ENCODE results near the gene ZNF98. TPM values are rescaled to one million over a fixed set of nuclear protein-coding genes. Genes with fewer than 3 reads are reported as not detected.

The ZNF98 gene
- total and polyA plus RNA-seq, 4 donors, result 0.07 to 0.75 (median 0.18) TPM

GRCh38 chr19:22421797-22422196, 349 bp downstream of the ZNF98 start:
- no peaks in the 10 kb centered on the region for H3K4me1 ChIP-seq (ENCODE audit: control insufficient read depth in 4 of 4, insufficient read depth in 4 of 4, low read length in 3 of 4)
- no peak for DNase-seq (ENCODE audit: low spot score)
- no peak overlapping the region for H3K27ac ChIP-seq (ENCODE audit: low read depth in 1 of 2, low read length in 2 of 2)
- 4% methylated on average over 20 of the region's 20 CpGs for WGBS
- H3K27me3 ChIP-seq (ENCODE audit: control insufficient read depth in 4 of 4, insufficient read depth in 4 of 4, low read length in 3 of 4), result no peaks in the 10 kb centered on the region
- TF ChIP-seq ZBTB33 (IDR thresholded peaks at IDR 0.05) (no peak), NR2F2 (IDR thresholded peaks at IDR 0.05) (no peak), GABPA (IDR thresholded peaks at IDR 0.05 in 1 of 2, conservative IDR thresholded peaks at IDR 0.05 in 1 of 2) (no peak), RXRA (IDR thresholded peaks at IDR 0.05) (no peak), HNF4A (conservative IDR thresholded peaks at IDR 0.05) (no peak), SP1 (IDR thresholded peaks at IDR 0.05) (no peak)
- TF ChIP-seq, protein P1, sequence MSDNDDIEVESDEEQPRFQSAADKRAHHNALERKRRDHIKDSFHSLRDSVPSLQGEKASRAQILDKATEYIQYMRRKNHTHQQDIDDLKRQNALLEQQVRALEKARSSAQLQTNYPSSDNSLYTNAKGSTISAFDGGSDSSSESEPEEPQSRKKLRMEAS (IDR thresholded peaks at IDR 0.05), result no peak
- TF ChIP-seq, protein P2, sequence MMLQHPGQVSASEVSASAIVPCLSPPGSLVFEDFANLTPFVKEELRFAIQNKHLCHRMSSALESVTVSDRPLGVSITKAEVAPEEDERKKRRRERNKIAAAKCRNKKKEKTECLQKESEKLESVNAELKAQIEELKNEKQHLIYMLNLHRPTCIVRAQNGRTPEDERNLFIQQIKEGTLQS (IDR thresholded peaks at IDR 0.05), result no peak
- H3K4me3 ChIP-seq (ENCODE audit: low read depth in 1 of 3, low read length in 3 of 3), result peak overlapping the region; percentile 11 to 54 (median 47)
- H3K9me3 ChIP-seq (ENCODE audit: control insufficient read depth in 4 of 4, low read length in 3 of 4), result peaks cover 7 to 18% (median 14%) of the 10 kb centered on the region in 4 donors
- H3K9ac ChIP-seq (ENCODE audit: low read depth in 1 of 2, low read length in 2 of 2), result no peak overlapping the region
- H3K36me3 ChIP-seq (ENCODE audit: control insufficient read depth in 4 of 4, insufficient read depth in 3 of 4, low read depth in 1 of 4, low read length in 3 of 4), result no peaks in the 10 kb centered on the region

DNA sequence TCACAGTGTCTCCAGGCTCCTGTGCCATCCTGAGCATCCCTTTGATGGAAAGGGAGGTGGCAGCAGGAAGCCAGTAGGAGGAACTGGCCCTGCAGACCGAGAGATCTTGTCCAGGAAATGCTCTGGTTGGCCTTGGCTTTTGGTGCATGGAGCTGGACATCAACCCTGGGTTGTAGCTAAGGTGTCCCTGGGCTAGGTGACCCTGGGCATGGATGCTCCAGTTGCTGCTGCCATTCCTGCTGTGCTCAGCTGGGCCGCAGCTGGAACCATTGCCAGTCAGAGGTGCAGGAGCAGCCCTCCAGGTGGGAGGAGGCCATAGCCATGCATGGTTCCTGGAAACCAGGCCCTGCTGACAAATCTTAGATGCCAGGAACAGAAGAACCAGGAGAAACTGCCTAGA, 67.5 kb downstream of the ZNF98 start:
- peaks cover 3 to 8% (median 7%) of the 10 kb centered on the region in 4 donors for H3K9me3 ChIP-seq (ENCODE audit: control insufficient read depth in 4 of 4, low read length in 3 of 4)
- H3K9ac ChIP-seq (ENCODE audit: low read depth in 1 of 2, low read length in 2 of 2), result no peak overlapping the region
- WGBS, result 59% methylated on average over 2 of the region's 2 CpGs

More for the DNA sequence above, 67.5 kb downstream of the ZNF98 start:
- Histone ChIP-seq H3K36me3 (ENCODE audit: control insufficient read depth in 4 of 4, insufficient read depth in 3 of 4, low read depth in 1 of 4, low read length in 3 of 4) (no peaks in the 10 kb centered on the region), H3K27ac (ENCODE audit: low read depth in 1 of 2, low read length in 2 of 2) (no peak overlapping the region), H3K27me3 (ENCODE audit: control insufficient read depth in 4 of 4, insufficient read depth in 4 of 4, low read length in 3 of 4) (no peaks in the 10 kb centered on the region), H3K4me3 (ENCODE audit: low read depth in 1 of 3, low read length in 3 of 3) (peak overlapping the region in 2 of 3 donors; percentile 11 to 16), H3K4me1 (ENCODE audit: control insufficient read depth in 4 of 4, insufficient read depth in 4 of 4, low read length in 3 of 4) (no peaks in the 10 kb centered on the region)
- no peak for TF ChIP-seq RXRA (IDR thresholded peaks at IDR 0.05)
- TF ChIP-seq FOXA2 (IDR thresholded peaks at IDR 0.05), result no peak
- TF ChIP-seq ZBTB33 (IDR thresholded peaks at IDR 0.05), result no peak
- TF ChIP-seq JUND (IDR thresholded peaks at IDR 0.05), result no peak
- TF ChIP-seq, protein P3, sequence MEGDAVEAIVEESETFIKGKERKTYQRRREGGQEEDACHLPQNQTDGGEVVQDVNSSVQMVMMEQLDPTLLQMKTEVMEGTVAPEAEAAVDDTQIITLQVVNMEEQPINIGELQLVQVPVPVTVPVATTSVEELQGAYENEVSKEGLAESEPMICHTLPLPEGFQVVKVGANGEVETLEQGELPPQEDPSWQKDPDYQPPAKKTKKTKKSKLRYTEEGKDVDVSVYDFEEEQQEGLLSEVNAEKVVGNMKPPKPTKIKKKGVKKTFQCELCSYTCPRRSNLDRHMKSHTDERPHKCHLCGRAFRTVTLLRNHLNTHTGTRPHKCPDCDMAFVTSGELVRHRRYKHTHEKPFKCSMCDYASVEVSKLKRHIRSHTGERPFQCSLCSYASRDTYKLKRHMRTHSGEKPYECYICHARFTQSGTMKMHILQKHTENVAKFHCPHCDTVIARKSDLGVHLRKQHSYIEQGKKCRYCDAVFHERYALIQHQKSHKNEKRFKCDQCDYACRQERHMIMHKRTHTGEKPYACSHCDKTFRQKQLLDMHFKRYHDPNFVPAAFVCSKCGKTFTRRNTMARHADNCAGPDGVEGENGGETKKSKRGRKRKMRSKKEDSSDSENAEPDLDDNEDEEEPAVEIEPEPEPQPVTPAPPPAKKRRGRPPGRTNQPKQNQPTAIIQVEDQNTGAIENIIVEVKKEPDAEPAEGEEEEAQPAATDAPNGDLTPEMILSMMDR (IDR thresholded peaks at IDR 0.05; ENCODE audit: low read depth, low read length, missing input control), result no peak
- no peak for DNase-seq (ENCODE audit: low spot score)

Small RNA genes lying within 50 kb of the gene (small RNA-seq; reads per million reads assigned to genes)
- gene AC011494.1, result not detected

Other genes with a start within 250 kb of the ZNF98 start
- gene ZNF676, start 225.4 kb downstream of the ZNF98 start, total RNA-seq, result not detected
- gene ZNF676, start 225.4 kb downstream of the ZNF98 start, polyA plus RNA-seq, result under 1 TPM; 0.05 to 0.06 TPM
- not detected for gene ZNF729, start 135.9 kb downstream of the ZNF98 start, total RNA-seq
- gene ZNF729, start 135.9 kb downstream of the ZNF98 start, polyA plus RNA-seq, result not detected
- 1 to 10 TPM in 1 of 2 donors, under 1 TPM in 1; under 0.01 to 2.4 TPM for gene ZNF492, start 212.0 kb upstream of the ZNF98 start, total RNA-seq
- gene ZNF492, start 212.0 kb upstream of the ZNF98 start, polyA plus RNA-seq, result under 1 TPM in 1 of 2 donors, not detected in 1; 0.01 TPM